DND-41 (cell line): ENCODE results near the gene COL23A1.

Source experiments
- EZH2 ChIP-seq: IDR thresholded peaks from 3 replicates; pipeline ENCODE4 v1.6.1; 2012; ENCODE audit warnings: borderline replicate concordance, low read depth, mild to moderate bottlenecking, moderate library complexity, low read length, inconsistent platforms; ENCODE audit not compliant: severe bottlenecking
- TF ChIP-seq, protein P1 (sequence below): IDR thresholded peaks from 2 replicates; pipeline ENCODE4 v1.5.1; 2012; ENCODE audit warnings: borderline replicate concordance, low read length, moderate library complexity, mild to moderate bottlenecking; ENCODE audit not compliant: poor library complexity, severe bottlenecking; ENCODE audit errors: extremely low read depth

DNA sequence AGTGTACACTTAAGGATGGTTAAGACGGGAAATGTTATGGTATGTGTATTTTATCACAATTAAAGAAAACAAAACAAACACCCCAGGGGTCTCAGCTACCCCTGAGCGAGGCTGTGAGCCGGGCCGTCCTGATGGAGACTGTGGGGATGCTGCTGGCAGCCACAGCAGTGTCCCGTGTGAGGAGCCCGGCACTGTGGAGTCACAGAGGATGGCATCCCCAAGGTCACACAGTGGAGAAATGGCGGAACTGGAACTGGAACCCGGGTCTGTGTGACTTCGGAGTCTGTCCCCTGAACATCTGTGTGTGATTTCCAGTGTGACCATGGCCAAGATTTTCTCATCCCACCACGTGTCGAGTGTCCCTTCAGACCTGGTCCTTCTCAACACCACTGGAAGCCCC lies 276.9 kb downstream of the COL23A1 start:
- TF ChIP-seq, protein P1, sequence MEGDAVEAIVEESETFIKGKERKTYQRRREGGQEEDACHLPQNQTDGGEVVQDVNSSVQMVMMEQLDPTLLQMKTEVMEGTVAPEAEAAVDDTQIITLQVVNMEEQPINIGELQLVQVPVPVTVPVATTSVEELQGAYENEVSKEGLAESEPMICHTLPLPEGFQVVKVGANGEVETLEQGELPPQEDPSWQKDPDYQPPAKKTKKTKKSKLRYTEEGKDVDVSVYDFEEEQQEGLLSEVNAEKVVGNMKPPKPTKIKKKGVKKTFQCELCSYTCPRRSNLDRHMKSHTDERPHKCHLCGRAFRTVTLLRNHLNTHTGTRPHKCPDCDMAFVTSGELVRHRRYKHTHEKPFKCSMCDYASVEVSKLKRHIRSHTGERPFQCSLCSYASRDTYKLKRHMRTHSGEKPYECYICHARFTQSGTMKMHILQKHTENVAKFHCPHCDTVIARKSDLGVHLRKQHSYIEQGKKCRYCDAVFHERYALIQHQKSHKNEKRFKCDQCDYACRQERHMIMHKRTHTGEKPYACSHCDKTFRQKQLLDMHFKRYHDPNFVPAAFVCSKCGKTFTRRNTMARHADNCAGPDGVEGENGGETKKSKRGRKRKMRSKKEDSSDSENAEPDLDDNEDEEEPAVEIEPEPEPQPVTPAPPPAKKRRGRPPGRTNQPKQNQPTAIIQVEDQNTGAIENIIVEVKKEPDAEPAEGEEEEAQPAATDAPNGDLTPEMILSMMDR = no peak
- no peak for TF ChIP-seq EZH2
